DOHH2 (cell line): ENCODE data around the gene LRRC2.

Source experiments
- H3F3A ChIP-seq: fragments of 200-600 bp; sonication (generic), shearing (Covaris generic); 2 replicates; pipeline ENCODE4 v1.6.0; 2016; ENCODE audit warnings: antibody characterized with exemption, mild to moderate bottlenecking; ENCODE audit not compliant: control insufficient read depth, insufficient read depth
- H3K27ac ChIP-seq: fragments of 200-600 bp; sonication (generic); 2 replicates; pipeline ENCODE4 v1.5.1; 2014; ENCODE audit warnings: low read depth, mild to moderate bottlenecking, low read length, moderate library complexity
- H3K27me3 ChIP-seq: fragments of 200-600 bp; sonication (generic); 2 replicates; pipeline ENCODE4 v1.6.1; 2014; ENCODE audit warnings: mild to moderate bottlenecking, low read length, mixed read lengths; ENCODE audit not compliant: control insufficient read depth
- H3K36me3 ChIP-seq: fragments of 200-600 bp; sonication (generic); 2 replicates; pipeline ENCODE4 v1.6.1; 2014; ENCODE audit warnings: mild to moderate bottlenecking, low read length, moderate library complexity, mixed read lengths; ENCODE audit not compliant: control insufficient read depth
- H3K4me1 ChIP-seq: fragments of 200-600 bp; sonication (generic); 2 replicates; pipeline ENCODE4 v1.6.1; 2014; ENCODE audit warnings: mild to moderate bottlenecking, low read length, mixed read lengths; ENCODE audit not compliant: control insufficient read depth
- H3K4me2 ChIP-seq: fragments of 200-600 bp; sonication (generic); 2 replicates; pipeline ENCODE4 v1.6.0; 2014; ENCODE audit warnings: mild to moderate bottlenecking, low read length, moderate library complexity
- H3K4me3 ChIP-seq: fragments of 200-600 bp; sonication (generic); 2 replicates; pipeline ENCODE4 v1.5.1; 2014; ENCODE audit warnings: mild to moderate bottlenecking, low read length, mixed read lengths
- H3K79me2 ChIP-seq: fragments of 200-600 bp; sonication (generic); 2 replicates; pipeline ENCODE4 v1.6.1; 2014; ENCODE audit warnings: mild to moderate bottlenecking, low read length, mixed read lengths; ENCODE audit not compliant: control insufficient read depth
- H3K9me2 ChIP-seq: fragments of 200-600 bp; sonication (generic); replicated peaks from 2 replicates; pipeline ENCODE4 v1.6.1; 2014; ENCODE audit warnings: mild to moderate bottlenecking, low read length, mixed read lengths; ENCODE audit not compliant: control insufficient read depth
- H3K9me3 ChIP-seq: fragments of 200-600 bp; sonication (generic); 2 replicates; pipeline ENCODE4 v1.6.1; 2014; ENCODE audit warnings: antibody characterized with exemption, low read length, mixed read lengths; ENCODE audit not compliant: control insufficient read depth, insufficient read depth
- H4K20me1 ChIP-seq: fragments of 200-600 bp; sonication (generic); 2 replicates; pipeline ENCODE4 v1.6.0; 2014; ENCODE audit warnings: low read depth, mild to moderate bottlenecking, antibody characterized with exemption, low read length, moderate library complexity; ENCODE audit not compliant: control insufficient read depth, insufficient read depth
- CTCF ChIP-seq: fragments of 200-600 bp; sonication (generic); IDR thresholded peaks from one replicate; pipeline ENCODE4 v1.5.1; 2014; ENCODE audit warnings: antibody characterized with exemption, mild to moderate bottlenecking, low read depth, low read length; ENCODE audit not compliant: poor library complexity, severe bottlenecking
- EZH2phosphoT487 ChIP-seq: fragments of 200-600 bp; sonication (generic); IDR thresholded peaks from 2 replicates; pipeline ENCODE4 v1.6.1; 2017; ENCODE audit warnings: borderline replicate concordance, mild to moderate bottlenecking, antibody characterized with exemption, low read length, moderate library complexity, mixed read lengths

The LRRC2 gene

GRCh38 chr3:46506526-46506925, 59.6 kb downstream of the LRRC2 start:
- H3K9me2 ChIP-seq: no peaks in the 10 kb centered on the region
- H3K4me1 ChIP-seq: peaks cover 28% of the 10 kb centered on the region
- no peaks in the 10 kb centered on the region for H4K20me1 ChIP-seq
- no peaks in the 10 kb centered on the region for H3F3A ChIP-seq
- H3K4me2 ChIP-seq: no peak overlapping the region
- H3K79me2 ChIP-seq: no peaks in the 10 kb centered on the region
- no peaks in the 10 kb centered on the region for H3K27me3 ChIP-seq
- no peak for TF ChIP-seq EZH2phosphoT487
- no peak for TF ChIP-seq CTCF
- no peaks in the 10 kb centered on the region for H3K36me3 ChIP-seq
- H3K9me3 ChIP-seq: no peaks in the 10 kb centered on the region
- H3K27ac ChIP-seq: no peak overlapping the region
- no peak overlapping the region for H3K4me3 ChIP-seq

DNA sequence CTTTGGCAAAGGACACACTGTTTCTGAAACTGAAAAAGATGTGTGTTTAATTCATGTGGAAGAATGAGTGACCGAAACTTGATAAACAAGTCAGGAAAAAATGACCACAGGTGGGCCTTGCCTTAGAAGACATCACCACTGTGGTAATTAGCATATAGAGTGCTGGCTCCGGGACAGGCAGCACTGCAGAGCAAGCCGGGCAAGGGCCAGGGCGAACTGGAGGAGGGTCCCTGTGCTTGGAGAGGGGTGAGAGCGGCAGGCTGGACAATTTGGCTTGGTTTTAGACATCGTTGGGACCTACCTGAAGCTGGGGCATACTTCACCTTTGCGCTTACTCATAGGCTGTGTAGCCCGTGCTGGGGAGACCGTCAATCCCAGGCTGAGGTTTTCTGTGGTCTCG, 60.1 kb downstream of the LRRC2 start:
- Histone ChIP-seq H3K4me2 (no peak overlapping the region), H3K4me3 (no peak overlapping the region), H3F3A (no peaks in the 10 kb centered on the region), H4K20me1 (no peaks in the 10 kb centered on the region), H3K79me2 (no peaks in the 10 kb centered on the region), H3K9me3 (no peaks in the 10 kb centered on the region), H3K9me2 (no peaks in the 10 kb centered on the region), H3K27me3 (no peaks in the 10 kb centered on the region), H3K36me3 (no peaks in the 10 kb centered on the region), H3K27ac (no peak overlapping the region), H3K4me1 (peaks cover 34% of the 10 kb centered on the region)
- no peak for TF ChIP-seq CTCF
- TF ChIP-seq EZH2phosphoT487: no peak

DNA sequence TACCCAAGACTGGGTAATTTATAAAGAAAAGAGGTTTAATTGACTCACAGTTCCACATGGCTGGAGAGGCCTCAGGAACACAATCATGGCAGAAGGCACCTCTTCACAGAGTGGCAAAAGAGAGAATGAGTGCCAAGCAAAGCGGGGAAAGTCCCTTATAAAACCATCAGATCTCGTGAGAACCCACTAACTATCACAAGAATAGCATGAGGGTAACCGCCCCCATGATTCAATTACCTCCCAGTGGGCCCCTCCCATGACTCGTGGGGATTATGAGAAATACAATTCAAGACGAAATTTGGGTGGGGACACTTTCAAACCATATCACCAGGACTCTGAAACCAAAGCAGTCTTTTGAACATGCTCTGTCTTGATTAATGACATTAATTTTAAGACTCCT, 61.3 kb downstream of the LRRC2 start:
- H3K4me3 ChIP-seq: no peak overlapping the region
- TF ChIP-seq EZH2phosphoT487 (no peak), CTCF (no peak)
- H3K27me3 ChIP-seq: no peaks in the 10 kb centered on the region

More for the DNA sequence above, 61.3 kb downstream of the LRRC2 start:
- no peak overlapping the region for H3K4me2 ChIP-seq
- no peaks in the 10 kb centered on the region for H3K9me2 ChIP-seq
- no peaks in the 10 kb centered on the region for H3K36me3 ChIP-seq
- H3K9me3 ChIP-seq: no peaks in the 10 kb centered on the region
- no peaks in the 10 kb centered on the region for H3K79me2 ChIP-seq
- no peak overlapping the region for H3K27ac ChIP-seq
- H3F3A ChIP-seq: no peaks in the 10 kb centered on the region
- no peaks in the 10 kb centered on the region for H4K20me1 ChIP-seq
- H3K4me1 ChIP-seq: peaks cover 45% of the 10 kb centered on the region
